Measurements from ENCODE around the gene LRRC8E.

Gene LRRC8E

GRCh38 chr19:7933828-7934725 lies 45.8 kb downstream of the LRRC8E start:
- no peak for DNase-seq

- DNase-seq = no peak
These were observed 46.5 kb downstream of the LRRC8E start for GRCh38 chr19:7934766-7935165.

GRCh38 chr19:7940841-7941240 lies 52.5 kb downstream of the LRRC8E start:
- DNase-seq = no peak

- DNase-seq = no peak
These were observed 53.7 kb downstream of the LRRC8E start for GRCh38 chr19:7941895-7942596.

DNA sequence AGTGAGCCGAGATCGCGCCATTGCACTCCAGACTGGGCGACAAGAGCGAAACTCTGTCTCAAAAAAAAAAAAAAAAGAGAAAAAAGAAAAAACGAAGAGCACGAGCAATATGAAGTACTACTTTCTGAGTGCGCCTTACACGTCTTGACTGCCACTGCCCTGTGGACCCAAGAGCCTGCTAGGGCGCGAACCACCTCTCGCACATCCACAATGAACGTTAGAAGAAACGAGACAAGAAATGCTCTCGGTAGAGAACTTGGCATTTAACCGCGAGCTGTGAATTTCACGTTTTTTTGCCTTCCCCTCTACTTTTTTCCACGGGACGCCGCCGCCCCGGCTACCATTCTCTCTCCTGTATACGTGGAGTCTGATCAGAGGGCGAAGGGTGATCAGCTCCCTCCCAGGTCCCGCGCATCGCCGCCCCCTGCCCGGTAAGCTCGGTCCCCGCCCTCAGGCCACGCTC lies 54.7 kb downstream of the LRRC8E start:
- no peak for DNase-seq

GRCh38 chr19:7943444-7944176 lies 55.3 kb downstream of the LRRC8E start, which contains the start of gene TIMM44:
TIMM44 (minus strand) TSS chr19:7943666; CDS start chr19:7943651, 15 bp downstream.
- peak; percentile 97 for DNase-seq

GRCh38 chr19:7944177-7944761 lies 56.0 kb downstream of the LRRC8E start:
- peak; percentile 84 for DNase-seq

- DNase-seq = no peak
These were observed 59.6 kb downstream of the LRRC8E start for GRCh38 chr19:7947939-7948338.
